Smooth muscle cell of the brain vasculature (primary cell): ENCODE measurements around the gene PRKN.

ENCODE experiments used
- DNase-seq: peaks from one replicate; pipeline ENCODE4 v3.0.0-alpha.2; 2012; ENCODE audit warnings: low read depth, low spot score

The PRKN gene

DNA sequence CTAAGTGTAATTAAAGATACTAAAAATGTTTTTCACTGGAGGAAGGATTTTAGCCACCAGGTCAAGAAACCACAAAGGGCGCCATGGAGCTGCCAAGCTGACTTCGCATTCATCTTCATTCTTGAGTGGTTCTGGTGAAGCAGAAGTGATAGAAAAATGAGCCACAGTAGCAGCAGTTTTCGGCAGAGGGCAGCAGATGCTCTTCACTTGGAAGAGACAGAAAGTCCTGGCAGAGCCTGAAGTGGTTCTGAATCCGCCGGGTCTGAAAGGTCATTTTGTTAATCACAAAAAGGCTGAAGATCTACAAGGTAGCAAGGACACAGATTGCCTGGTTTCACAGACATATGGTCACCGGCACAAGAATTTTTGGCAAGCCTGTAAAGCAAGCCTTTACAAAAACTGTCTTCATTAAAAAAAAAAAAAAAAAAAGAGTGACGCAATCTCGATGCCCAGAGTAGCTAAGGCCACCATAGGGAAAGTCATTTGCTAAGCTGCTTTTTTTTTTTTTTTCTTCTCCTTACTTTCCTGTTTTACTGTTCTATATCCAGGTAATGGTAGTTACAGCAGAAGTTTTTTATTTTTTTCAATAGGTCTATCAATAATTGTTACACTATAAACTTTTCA, 1108.6 kb downstream of the PRKN start:
- DNase-seq: no peak

DNA sequence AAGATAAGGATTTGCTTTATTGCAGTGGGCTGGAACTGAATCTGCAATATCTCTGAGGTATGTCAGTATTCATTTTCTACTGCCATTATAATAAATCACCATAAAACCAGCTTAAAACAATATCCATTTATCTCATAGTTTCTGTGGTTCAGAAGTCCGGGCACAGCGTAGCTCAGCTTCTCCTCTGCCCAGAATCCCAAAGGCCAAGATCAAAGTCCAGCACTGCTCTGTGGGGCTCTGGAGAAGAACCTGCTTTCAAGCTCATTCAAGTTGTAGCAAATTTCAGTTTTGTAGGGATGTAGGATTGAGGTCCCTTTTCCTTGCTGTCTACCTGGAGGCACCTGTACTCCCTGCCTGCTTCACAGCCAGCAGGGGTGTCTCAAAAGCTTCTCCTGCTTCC, 1113.9 kb downstream of the PRKN start:
- no peak for DNase-seq

DNA sequence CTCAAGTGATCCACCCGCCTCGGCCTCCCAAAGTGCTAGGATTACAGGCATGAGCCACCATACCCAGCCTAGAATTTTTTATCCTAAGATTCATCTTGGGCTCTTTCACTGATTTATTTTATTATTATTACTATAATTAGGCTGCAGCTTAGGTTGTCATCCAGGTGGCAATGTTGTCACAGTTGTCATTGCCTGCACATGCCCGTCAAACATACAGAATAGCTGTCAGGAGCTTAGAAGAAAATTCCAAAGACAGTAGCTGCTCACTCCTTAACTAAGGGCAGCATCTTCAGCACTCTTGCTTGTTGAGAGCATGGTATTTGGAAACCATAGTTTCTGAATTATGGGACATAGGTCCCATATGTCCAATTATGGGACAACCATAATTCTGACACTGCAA, 1118.8 kb downstream of the PRKN start:
- no peak for DNase-seq

DNA sequence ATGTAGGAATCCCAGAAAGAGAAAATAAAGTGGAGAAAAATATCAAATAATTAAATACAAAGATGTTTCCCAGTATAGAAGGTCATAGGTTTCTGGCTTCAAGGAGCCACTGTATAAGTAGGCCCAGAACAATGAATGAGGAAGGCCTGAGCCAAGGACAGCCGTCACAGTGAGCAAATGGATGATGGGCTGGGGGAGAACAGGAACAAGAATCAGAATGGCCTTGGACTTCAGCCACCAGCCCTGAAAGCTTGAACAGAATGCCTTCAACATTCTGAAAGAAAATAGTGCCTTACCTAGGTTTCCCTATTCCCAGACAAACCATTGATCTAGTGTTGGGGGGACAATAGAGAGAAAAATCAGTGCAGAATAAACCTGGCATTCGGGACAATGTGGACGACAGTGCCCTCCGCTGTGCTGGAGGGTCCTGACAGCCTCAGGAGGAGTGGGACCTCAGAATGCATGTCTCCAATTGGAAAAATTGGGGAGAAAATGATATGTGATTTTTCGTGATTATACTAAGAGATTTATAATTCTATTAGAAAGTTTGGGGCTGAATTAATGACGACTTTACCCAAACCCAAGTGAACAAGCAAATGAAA, 1119.8 kb downstream of the PRKN start:
- no peak for DNase-seq

DNA sequence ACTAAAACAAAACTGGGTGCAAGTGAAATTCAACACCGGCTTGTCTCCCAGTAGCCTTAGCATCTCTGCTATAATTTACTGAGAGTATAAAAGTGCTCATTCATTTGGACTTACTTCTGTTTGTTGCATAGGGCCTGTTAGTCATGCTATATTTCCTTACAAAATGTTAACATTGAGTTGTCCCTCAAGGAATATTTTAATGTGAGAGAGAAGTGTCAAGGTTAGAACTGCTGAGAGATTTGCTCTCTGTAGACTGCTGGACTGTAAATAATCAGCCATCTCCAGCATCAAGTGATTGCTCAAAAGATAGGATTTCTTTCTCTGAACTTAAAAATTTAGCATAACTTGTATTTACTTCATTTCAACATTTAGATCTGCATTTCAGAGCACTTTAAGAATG, 1125.2 kb downstream of the PRKN start:
- no peak for DNase-seq

DNA sequence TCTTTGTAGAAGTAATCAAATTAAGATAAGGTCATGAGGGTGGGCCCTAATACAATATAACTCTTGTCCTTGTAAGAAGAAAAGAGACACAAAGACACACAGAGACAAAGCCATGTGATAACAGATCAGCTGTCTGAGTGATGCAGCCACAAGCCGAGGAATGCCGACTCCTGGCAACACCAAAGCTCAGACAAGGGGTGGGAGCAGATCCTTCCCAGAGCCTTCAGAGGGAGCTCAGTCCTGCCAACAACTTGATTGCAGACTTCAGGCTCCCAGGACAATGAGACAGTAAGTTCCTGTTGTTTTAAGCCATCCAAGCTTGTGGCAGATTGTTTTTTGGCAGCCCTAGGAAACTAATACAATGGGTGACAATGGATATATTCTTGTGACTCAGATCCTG, 1128.7 kb downstream of the PRKN start:
- DNase-seq: no peak

DNA sequence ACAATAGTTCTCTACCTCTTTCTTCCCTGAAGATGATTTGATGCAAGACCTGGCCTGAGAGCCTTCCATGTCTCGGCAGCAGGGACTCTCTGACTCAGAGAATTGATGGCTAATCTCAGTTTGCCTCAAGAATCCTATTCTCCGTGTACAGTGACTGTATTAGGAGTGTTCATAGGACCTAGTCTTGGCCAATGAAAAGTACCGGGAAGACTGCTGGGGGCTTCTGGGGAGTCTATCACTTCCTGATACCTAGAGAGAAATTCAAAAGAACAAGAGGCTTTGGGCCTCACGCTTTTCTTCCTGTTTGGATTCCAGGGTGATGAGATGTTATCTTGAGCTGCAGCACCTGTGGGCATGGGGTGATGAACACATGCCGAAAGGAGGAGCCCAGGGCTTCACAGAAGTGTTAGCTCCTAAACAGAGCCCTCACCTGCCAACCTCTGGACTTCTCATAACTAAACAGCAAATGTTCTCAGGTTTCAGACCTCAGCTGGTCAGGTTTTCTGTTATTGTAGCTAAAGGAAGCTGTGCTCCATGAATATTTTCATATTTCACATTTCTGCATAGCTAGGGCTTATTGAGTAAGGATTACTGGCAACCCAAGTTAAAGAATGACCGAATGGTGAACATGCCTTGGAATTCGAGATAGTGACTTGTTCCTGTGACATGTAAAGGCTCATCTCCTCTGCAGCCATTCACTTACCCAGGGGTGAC, 1130.6 kb downstream of the PRKN start:
- DNase-seq: no peak

DNA sequence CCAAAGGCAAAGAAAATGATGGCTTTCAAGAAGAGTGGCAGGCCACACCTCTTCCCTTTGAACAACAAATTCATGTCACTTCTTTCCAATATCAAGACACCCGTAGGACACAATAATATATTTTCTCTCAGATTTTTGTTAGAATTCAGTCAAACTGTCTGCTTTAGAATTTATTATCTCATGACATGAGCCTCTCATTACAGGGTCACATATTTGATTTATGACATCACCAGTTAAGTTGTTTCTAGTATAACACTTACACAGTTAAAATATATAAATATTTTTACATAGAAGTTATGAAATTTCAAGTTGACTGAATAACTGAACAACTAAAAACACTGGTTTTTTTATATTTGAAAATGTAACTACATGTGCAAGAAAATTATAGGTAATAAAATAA, 1133.2 kb downstream of the PRKN start:
- DNase-seq: no peak

DNA sequence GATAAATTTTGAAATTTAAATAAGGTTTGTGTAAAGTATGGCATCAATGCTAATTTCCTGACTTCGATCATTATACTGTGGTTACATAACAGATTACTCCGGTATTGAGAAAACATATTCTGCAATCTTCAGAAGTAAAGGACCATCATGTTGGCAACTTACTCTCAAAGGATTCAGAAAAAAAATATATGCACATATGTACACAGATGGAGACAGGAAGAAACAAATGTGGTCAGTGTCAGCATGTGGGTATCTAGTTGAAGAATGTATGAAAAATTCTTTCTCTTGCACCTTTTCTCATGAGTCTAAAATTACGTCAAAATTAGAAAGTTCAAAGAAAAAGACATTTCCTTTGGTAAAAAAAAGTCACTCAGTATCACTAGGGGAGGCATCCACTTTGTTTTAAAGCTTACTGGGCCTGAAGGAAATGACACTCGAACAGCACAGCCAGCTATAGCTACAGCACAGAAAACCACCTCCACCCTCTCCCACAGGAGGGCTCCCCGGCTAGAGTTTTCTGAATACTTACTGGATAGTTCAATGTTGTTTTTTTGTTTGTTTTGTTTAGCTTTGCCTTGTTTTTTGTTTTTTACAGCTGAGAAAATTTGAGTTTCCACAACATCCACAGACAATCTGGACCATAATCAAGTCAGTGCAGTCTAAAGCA, 1136.5 kb downstream of the PRKN start:
- no peak for DNase-seq

DNA sequence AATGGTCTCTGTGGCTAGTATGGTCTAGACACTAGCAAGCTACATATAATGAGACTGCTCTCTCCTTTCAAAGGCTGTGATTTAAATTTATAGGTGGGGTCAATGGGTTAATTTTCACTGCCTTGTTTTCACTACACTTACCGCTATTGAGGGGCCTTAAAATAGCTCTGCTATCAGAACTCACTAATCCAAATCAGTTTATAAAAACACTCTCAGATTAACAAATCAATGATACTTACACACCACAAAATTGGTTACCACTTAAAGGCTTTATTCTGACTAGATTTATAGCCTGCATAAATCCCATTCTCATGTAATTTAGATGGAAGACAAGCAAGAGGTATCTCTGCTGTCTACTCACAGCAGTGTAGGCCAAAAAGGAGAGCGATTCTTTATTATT, 1140.7 kb downstream of the PRKN start:
- no peak for DNase-seq

DNA sequence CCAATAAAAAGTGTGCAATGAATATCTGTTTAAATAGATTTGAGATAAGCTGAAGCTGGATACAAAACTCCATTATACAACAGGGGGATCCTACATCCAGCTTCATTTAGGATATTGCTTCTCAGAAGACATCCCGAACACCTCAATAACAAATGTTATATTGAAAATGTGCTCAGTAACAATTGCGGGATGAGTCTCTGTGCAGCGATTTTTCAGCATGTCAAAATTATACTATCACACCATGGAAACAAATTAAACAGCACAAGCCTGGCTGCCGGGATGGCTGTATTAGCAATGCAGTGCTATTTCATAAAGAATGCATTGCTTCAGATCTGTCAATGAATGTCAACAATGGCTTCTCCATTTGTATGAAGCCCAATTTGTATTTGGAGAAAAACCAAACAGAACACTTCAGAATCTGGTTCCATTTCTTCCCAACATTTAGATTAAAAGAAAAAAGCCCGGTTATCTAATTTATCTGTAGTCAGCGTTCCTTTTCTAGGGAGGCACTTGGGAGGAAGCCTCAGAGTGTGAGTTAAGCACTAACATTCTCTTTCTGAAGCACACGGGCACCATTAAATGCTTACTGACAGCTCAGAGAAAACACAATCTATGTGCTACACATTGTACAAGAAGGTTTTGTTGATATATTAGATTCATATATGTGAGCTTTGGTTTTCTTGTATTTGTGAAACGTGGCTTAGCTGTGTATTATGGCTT, 1142.8 kb downstream of the PRKN start:
- DNase-seq: no peak

DNA sequence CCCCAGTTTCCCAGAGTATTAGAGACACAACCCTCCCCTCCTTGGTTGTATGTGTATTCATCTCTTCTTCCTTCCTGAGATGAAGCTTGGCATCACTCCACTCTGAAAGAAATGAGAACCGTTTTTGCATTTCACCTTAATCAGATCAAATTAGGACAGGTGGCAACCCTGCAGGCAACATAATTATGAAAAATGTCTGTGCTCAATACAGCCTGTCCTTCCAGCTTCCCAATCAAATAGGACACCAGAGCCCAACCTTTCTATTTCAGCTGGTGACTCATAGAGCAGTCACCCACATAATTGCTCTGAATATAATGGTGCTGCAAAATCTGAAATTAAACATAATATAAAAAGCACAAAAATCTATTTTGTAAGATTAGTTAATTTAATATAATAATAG, 1143.5 kb downstream of the PRKN start:
- no peak for DNase-seq

DNA sequence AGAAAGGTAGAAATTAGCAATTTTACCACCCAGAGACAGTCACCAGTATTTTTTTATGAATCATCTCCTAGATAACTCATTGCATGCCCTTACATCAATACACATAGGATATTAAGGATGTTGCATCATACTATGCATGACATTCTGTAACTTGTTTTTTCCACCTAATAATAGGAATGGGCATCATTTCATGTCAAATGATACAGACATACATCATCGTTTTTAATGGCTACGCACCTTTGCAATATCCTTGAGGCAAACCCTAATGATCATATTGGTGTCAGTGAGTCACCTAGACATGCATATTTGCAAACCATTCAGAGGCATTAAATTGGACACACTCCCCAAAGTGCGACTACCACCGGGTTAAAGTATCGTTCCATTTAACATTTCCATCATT, 1144.0 kb downstream of the PRKN start:
- DNase-seq: no peak

DNA sequence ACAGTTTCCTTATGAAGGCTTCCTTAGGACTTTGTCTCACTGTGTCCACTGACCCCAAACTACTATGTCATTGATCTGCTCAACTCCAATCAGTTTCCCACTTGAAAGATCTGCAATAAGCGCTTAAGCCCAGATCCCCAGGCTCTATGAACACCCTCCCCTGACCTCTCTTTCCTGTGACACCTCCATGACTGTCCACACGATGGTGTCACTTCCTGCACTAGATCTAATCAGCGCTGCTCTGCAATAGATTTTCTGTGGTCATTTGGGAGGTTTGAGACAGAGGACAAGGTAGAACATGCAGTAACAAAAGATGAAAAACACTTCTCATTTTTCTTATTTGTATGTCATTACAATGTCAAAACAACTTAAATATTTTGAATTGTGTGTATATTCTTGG, 1149.1 kb downstream of the PRKN start:
- no peak for DNase-seq

DNA sequence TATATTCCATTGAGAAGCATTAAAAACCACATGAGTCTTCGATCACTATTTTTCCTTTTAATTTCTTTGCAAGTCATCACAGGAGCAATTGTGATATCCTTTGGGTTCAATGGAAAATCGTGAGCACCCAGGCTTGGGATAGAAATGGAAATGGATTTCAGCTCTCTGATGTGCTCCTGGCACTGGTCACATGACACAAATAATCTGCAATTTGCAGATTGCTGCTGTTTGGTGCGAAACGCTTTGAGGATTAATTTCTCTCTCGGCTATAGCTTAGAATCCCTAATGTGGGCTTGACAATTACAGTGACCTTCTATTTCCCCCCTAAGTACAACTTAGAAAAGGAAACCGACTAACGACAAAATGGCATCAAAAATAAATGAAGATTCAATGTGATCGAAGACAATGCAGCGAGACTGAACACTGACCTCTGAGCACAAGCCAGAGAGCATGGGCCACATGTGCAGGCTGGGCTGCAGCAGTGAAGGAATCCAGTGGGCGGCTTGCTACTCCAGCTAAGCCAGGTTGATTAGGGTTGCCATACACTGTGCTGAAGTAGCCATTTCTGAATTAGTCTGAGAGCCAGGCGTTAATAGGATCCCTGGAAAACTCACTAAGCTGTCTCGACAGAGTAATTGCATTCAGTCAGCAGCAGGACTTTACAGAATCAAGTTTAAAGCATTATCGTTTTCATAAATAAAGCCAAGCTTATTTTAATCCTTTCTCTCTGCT, 1151.9 kb downstream of the PRKN start:
- no peak for DNase-seq

DNA sequence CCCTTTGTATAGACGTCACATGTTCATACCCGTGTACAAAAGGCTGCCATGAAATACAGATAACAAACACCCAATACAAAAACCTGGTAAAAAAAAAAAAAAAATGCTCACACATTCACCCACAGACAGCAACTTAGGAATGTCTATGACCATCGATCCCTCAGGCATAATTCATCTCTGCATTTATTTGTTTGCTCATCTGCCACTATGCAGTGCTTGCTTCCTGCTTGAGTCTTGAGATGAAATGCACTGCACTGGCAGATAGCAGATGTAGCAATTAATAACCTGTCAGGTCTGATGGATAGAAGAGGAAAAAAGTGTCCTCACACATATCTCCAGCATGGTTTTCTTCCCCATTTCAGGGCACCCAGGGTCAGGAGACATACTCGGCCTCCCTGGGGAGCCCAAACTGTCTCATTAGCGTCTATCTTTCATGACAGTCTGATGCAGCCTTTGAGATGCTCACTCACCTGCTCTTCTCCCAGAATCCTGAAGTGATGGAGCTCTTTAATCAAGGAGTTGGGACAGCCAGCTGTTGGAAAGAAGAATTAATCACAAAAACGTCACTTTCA, 1158.6 kb downstream of the PRKN start:
- DNase-seq: no peak

DNA sequence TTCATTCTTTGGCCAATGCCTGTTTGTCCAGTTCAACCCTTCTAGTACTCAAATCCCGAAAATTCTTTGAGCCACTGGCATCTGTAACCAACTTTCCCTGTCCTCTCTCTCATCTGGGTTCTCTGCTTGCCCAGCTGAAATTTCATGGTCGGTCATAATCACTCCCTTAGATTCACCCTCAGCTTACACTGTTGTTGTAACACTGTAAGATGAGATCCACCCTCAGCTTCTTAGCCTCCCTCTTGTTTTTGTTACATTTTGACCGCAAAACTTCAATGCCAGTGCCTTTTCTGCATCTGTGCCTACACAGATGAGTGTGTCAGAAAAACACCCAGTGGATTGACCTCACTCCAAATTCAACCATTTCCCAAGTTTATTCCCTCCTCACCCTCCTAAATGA, 1162.6 kb downstream of the PRKN start:
- DNase-seq: no peak

DNA sequence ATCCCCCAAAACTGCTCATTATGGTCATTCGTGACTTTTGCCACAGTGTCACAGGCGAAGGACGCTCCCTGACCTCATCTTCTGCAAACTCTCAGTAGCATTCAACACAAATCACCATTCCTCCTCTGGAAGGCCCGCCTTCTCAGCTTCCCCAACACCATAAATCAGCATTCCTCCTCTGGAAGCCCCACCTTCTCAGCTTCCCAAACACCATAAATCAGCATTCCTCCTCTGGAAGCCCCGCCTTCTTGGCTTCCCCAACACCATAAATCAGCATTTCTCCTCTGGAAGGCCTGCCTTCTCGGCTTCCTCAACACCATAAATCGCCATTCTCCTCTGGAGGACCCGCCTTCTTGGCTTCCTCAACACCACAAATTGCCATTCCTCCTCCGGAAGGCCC, 1165.7 kb downstream of the PRKN start:
- DNase-seq: no peak

DNA sequence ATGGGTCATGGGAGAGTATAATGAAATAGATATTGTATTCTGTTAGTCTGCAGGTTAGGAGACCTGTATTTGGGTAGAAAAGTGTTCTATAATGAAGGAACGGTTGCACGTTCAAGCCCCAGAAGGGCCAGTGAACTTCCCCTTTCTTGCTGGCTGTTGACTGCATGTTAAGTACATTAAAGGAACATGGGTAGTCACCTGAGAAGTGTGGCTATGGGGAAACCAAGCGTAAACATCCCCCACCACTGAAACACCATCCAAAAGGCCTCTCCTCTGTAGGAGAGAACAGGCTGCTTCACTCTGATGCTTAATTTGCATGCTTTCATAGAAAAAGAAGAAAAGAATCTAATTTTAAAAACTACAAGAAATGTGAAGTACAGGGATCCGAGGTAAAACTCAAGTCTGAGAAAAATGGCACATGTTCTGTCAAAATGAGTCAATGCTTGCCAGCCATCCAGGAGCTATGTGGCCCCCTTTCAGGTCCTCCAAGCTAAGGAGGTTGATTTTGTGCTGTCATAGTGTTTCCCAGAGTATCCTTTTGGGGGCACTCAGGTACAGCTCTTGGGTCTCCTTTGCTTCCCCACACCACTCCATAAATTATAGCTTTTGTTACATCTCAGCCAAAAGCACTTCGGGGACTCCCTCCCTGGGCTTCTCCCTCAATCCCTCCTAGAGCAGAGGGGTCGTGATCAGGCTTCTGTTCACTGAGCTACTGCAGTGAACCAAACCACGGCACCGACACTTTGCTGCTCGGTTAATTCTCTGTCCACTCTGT, 1170.0 kb downstream of the PRKN start:
- no peak for DNase-seq

DNA sequence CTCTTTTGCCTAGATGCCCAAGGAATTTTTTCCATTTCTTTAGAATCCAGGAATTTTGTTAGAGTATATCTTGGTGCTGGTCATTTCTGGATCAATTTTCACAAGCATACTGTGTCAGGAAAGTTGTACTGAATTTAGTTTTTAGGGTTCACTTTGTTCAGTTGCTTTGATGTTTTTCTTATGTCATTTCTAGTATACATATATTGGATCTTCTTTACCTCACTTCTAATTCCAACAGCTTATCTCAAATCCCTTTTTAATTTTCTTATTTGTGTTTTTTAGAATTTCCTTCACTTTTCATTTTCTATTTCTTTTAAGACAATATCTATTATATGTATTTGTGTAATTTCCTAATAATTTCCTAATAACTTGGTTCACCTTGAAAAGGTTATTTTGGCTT, 1172.7 kb downstream of the PRKN start:
- DNase-seq: no peak
